ENCODE data around the gene TMTC1.

Gene TMTC1

GRCh38 chr12:29781188-29781587 is 2.6 kb downstream of the TMTC1 start:
- Histone ChIP-seq H3K27me3 (ENCODE audit: control insufficient read depth in 1 of 2, insufficient read depth in 2 of 2, low read length in 2 of 2) (peaks cover 18 to 29% of the 10 kb centered on the region in 2 donors), H3K36me3 (ENCODE audit: control insufficient read depth in 1 of 2, insufficient read depth in 2 of 2, low read length in 2 of 2) (no peaks in the 10 kb centered on the region), H3K27ac (ENCODE audit: low read depth, low read length) (no peak overlapping the region), H3K4me3 (ENCODE audit: low read depth in 1 of 2, low read length in 2 of 2) (no peak overlapping the region), H3K4me1 (ENCODE audit: control insufficient read depth in 1 of 2, insufficient read depth in 2 of 2, low read length in 2 of 2) (no peaks in the 10 kb centered on the region), H3K9ac (ENCODE audit: low read depth in 1 of 2, low read length in 2 of 2) (no peak overlapping the region), H3K9me3 (ENCODE audit: control insufficient read depth in 1 of 2, low read length in 2 of 2) (no peaks in the 10 kb centered on the region)

- H3K27ac ChIP-seq (ENCODE audit: low read depth, low read length): no peak overlapping the region
- no peaks in the 10 kb centered on the region for H3K36me3 ChIP-seq (ENCODE audit: control insufficient read depth in 1 of 2, insufficient read depth in 2 of 2, low read length in 2 of 2)
- no peak overlapping the region for H3K4me3 ChIP-seq (ENCODE audit: low read depth in 1 of 2, low read length in 2 of 2)
- H3K9me3 ChIP-seq (ENCODE audit: control insufficient read depth in 1 of 2, low read length in 2 of 2): no peaks in the 10 kb centered on the region
- peaks cover 14 to 28% of the 10 kb centered on the region in 2 donors for H3K27me3 ChIP-seq (ENCODE audit: control insufficient read depth in 1 of 2, insufficient read depth in 2 of 2, low read length in 2 of 2)
- no peaks in the 10 kb centered on the region for H3K4me1 ChIP-seq (ENCODE audit: control insufficient read depth in 1 of 2, insufficient read depth in 2 of 2, low read length in 2 of 2)
- H3K9ac ChIP-seq (ENCODE audit: low read depth in 1 of 2, low read length in 2 of 2): no peak overlapping the region
Observed at GRCh38 chr12:29780084-29780483, 3.7 kb downstream of the TMTC1 start.

- Histone ChIP-seq H3K27me3 (ENCODE audit: control insufficient read depth in 1 of 2, insufficient read depth in 2 of 2, low read length in 2 of 2) (peaks cover 14 to 24% of the 10 kb centered on the region in 2 donors), H3K9ac (ENCODE audit: low read depth in 1 of 2, low read length in 2 of 2) (no peak overlapping the region), H3K4me1 (ENCODE audit: control insufficient read depth in 1 of 2, insufficient read depth in 2 of 2, low read length in 2 of 2) (no peaks in the 10 kb centered on the region), H3K36me3 (ENCODE audit: control insufficient read depth in 1 of 2, insufficient read depth in 2 of 2, low read length in 2 of 2) (no peaks in the 10 kb centered on the region), H3K4me3 (ENCODE audit: low read depth in 1 of 2, low read length in 2 of 2) (no peak overlapping the region), H3K9me3 (ENCODE audit: control insufficient read depth in 1 of 2, low read length in 2 of 2) (no peaks in the 10 kb centered on the region), H3K27ac (ENCODE audit: low read depth, low read length) (no peak overlapping the region)
Observed at GRCh38 chr12:29778531-29778930, 5.2 kb downstream of the TMTC1 start.

- Histone ChIP-seq H3K4me1 (ENCODE audit: control insufficient read depth in 1 of 2, insufficient read depth in 2 of 2, low read length in 2 of 2) (no peaks in the 10 kb centered on the region), H3K27ac (ENCODE audit: low read depth, low read length) (no peak overlapping the region), H3K27me3 (ENCODE audit: control insufficient read depth in 1 of 2, insufficient read depth in 2 of 2, low read length in 2 of 2) (no peaks in the 10 kb centered on the region), H3K36me3 (ENCODE audit: control insufficient read depth in 1 of 2, insufficient read depth in 2 of 2, low read length in 2 of 2) (no peaks in the 10 kb centered on the region), H3K4me3 (ENCODE audit: low read depth in 1 of 2, low read length in 2 of 2) (no peak overlapping the region), H3K9ac (ENCODE audit: low read depth in 1 of 2, low read length in 2 of 2) (no peak overlapping the region), H3K9me3 (ENCODE audit: control insufficient read depth in 1 of 2, low read length in 2 of 2) (no peaks in the 10 kb centered on the region)
Observed at GRCh38 chr12:29773076-29773475, 10.7 kb downstream of the TMTC1 start.

- Histone ChIP-seq H3K27ac (ENCODE audit: low read depth, low read length) (no peak overlapping the region), H3K36me3 (ENCODE audit: control insufficient read depth in 1 of 2, insufficient read depth in 2 of 2, low read length in 2 of 2) (no peaks in the 10 kb centered on the region), H3K27me3 (ENCODE audit: control insufficient read depth in 1 of 2, insufficient read depth in 2 of 2, low read length in 2 of 2) (no peaks in the 10 kb centered on the region), H3K9ac (ENCODE audit: low read depth in 1 of 2, low read length in 2 of 2) (no peak overlapping the region), H3K4me3 (ENCODE audit: low read depth in 1 of 2, low read length in 2 of 2) (no peak overlapping the region), H3K9me3 (ENCODE audit: control insufficient read depth in 1 of 2, low read length in 2 of 2) (no peaks in the 10 kb centered on the region), H3K4me1 (ENCODE audit: control insufficient read depth in 1 of 2, insufficient read depth in 2 of 2, low read length in 2 of 2) (no peaks in the 10 kb centered on the region)
Observed at GRCh38 chr12:29771786-29772185, 12.0 kb downstream of the TMTC1 start.

- no peaks in the 10 kb centered on the region for H3K4me1 ChIP-seq (ENCODE audit: control insufficient read depth in 1 of 2, insufficient read depth in 2 of 2, low read length in 2 of 2)
- no peak overlapping the region for H3K4me3 ChIP-seq (ENCODE audit: low read depth in 1 of 2, low read length in 2 of 2)
- H3K27me3 ChIP-seq (ENCODE audit: control insufficient read depth in 1 of 2, insufficient read depth in 2 of 2, low read length in 2 of 2): no peaks in the 10 kb centered on the region
- H3K27ac ChIP-seq (ENCODE audit: low read depth, low read length): no peak overlapping the region
- H3K9me3 ChIP-seq (ENCODE audit: control insufficient read depth in 1 of 2, low read length in 2 of 2): no peaks in the 10 kb centered on the region
- H3K9ac ChIP-seq (ENCODE audit: low read depth in 1 of 2, low read length in 2 of 2): no peak overlapping the region
- H3K36me3 ChIP-seq (ENCODE audit: control insufficient read depth in 1 of 2, insufficient read depth in 2 of 2, low read length in 2 of 2): no peaks in the 10 kb centered on the region
Observed at GRCh38 chr12:29771165-29771564, 12.6 kb downstream of the TMTC1 start.

- Histone ChIP-seq H3K4me3 (ENCODE audit: low read depth in 1 of 2, low read length in 2 of 2) (no peak overlapping the region), H3K27me3 (ENCODE audit: control insufficient read depth in 1 of 2, insufficient read depth in 2 of 2, low read length in 2 of 2) (no peaks in the 10 kb centered on the region), H3K36me3 (ENCODE audit: control insufficient read depth in 1 of 2, insufficient read depth in 2 of 2, low read length in 2 of 2) (no peaks in the 10 kb centered on the region), H3K4me1 (ENCODE audit: control insufficient read depth in 1 of 2, insufficient read depth in 2 of 2, low read length in 2 of 2) (no peaks in the 10 kb centered on the region), H3K9ac (ENCODE audit: low read depth in 1 of 2, low read length in 2 of 2) (no peak overlapping the region), H3K9me3 (ENCODE audit: control insufficient read depth in 1 of 2, low read length in 2 of 2) (no peaks in the 10 kb centered on the region), H3K27ac (ENCODE audit: low read depth, low read length) (no peak overlapping the region)
Observed at GRCh38 chr12:29769162-29769858, 14.4 kb downstream of the TMTC1 start.

- H3K4me1 ChIP-seq (ENCODE audit: control insufficient read depth in 1 of 2, insufficient read depth in 2 of 2, low read length in 2 of 2): no peaks in the 10 kb centered on the region
- H3K4me3 ChIP-seq (ENCODE audit: low read depth in 1 of 2, low read length in 2 of 2): no peak overlapping the region
- H3K27ac ChIP-seq (ENCODE audit: low read depth, low read length): no peak overlapping the region
- no peaks in the 10 kb centered on the region for H3K9me3 ChIP-seq (ENCODE audit: control insufficient read depth in 1 of 2, low read length in 2 of 2)
- H3K9ac ChIP-seq (ENCODE audit: low read depth in 1 of 2, low read length in 2 of 2): no peak overlapping the region
- no peaks in the 10 kb centered on the region for H3K36me3 ChIP-seq (ENCODE audit: control insufficient read depth in 1 of 2, insufficient read depth in 2 of 2, low read length in 2 of 2)
- no peaks in the 10 kb centered on the region for H3K27me3 ChIP-seq (ENCODE audit: control insufficient read depth in 1 of 2, insufficient read depth in 2 of 2, low read length in 2 of 2)
Observed at GRCh38 chr12:29768372-29768771, 15.4 kb downstream of the TMTC1 start.

GRCh38 chr12:29763301-29763683 is 20.4 kb downstream of the TMTC1 start:
- no peak overlapping the region for H3K27ac ChIP-seq (ENCODE audit: low read depth, low read length)
- no peaks in the 10 kb centered on the region for H3K4me1 ChIP-seq (ENCODE audit: control insufficient read depth in 1 of 2, insufficient read depth in 2 of 2, low read length in 2 of 2)
- H3K9ac ChIP-seq (ENCODE audit: low read depth in 1 of 2, low read length in 2 of 2): no peak overlapping the region
- no peaks in the 10 kb centered on the region for H3K36me3 ChIP-seq (ENCODE audit: control insufficient read depth in 1 of 2, insufficient read depth in 2 of 2, low read length in 2 of 2)
- H3K27me3 ChIP-seq (ENCODE audit: control insufficient read depth in 1 of 2, insufficient read depth in 2 of 2, low read length in 2 of 2): no peaks in the 10 kb centered on the region
- no peaks in the 10 kb centered on the region for H3K9me3 ChIP-seq (ENCODE audit: control insufficient read depth in 1 of 2, low read length in 2 of 2)
- no peak overlapping the region for H3K4me3 ChIP-seq (ENCODE audit: low read depth in 1 of 2, low read length in 2 of 2)

- H3K9me3 ChIP-seq (ENCODE audit: control insufficient read depth in 1 of 2, low read length in 2 of 2): no peaks in the 10 kb centered on the region
- no peaks in the 10 kb centered on the region for H3K4me1 ChIP-seq (ENCODE audit: control insufficient read depth in 1 of 2, insufficient read depth in 2 of 2, low read length in 2 of 2)
- H3K27ac ChIP-seq (ENCODE audit: low read depth, low read length): no peak overlapping the region
- H3K27me3 ChIP-seq (ENCODE audit: control insufficient read depth in 1 of 2, insufficient read depth in 2 of 2, low read length in 2 of 2): no peaks in the 10 kb centered on the region
- no peaks in the 10 kb centered on the region for H3K36me3 ChIP-seq (ENCODE audit: control insufficient read depth in 1 of 2, insufficient read depth in 2 of 2, low read length in 2 of 2)
- no peak overlapping the region for H3K9ac ChIP-seq (ENCODE audit: low read depth in 1 of 2, low read length in 2 of 2)
- no peak overlapping the region for H3K4me3 ChIP-seq (ENCODE audit: low read depth in 1 of 2, low read length in 2 of 2)
Observed at GRCh38 chr12:29762637-29763300, 21.0 kb downstream of the TMTC1 start.

Measured in duodenal mucosa (tissue), 2 donors.